Peyer's patch (tissue), 4 donors: Measurements from ENCODE around the gene SERPINA3. TPM values are rescaled to one million over a fixed set of nuclear protein-coding genes. Genes with fewer than 3 reads are reported as not detected.

Experiments used
- DNase-seq, 3 donors: peaks; one replicate each; pipeline ENCODE4 v3.0.0-alpha.2; 2017 to 2019
- H3K27ac ChIP-seq, 4 donors: fragments of 200-600 bp; sonication (generic); one replicate each; pipeline ENCODE4 v1.5.1; 2016 to 2019
- H3K27me3 ChIP-seq, 2 donors: fragments of 200-600 bp; sonication (generic); one replicate each; pipeline ENCODE4 v1.5.1; 2019
- H3K36me3 ChIP-seq, 3 donors: fragments of 200-600 bp; sonication (generic); one replicate each; pipeline ENCODE4 v1.5.1; 2016 to 2019
- H3K4me1 ChIP-seq, 4 donors: fragments of 200-600 bp; sonication (generic); one replicate each; pipeline ENCODE4 v1.5.1; 2016 to 2019
- H3K4me3 ChIP-seq, 4 donors: fragments of 200-600 bp; sonication (generic); 1 replicate in 3 of 4; 2 replicates in 1 of 4; pipeline ENCODE4 v1.5.1; 2016 to 2019; ENCODE audit warnings: mild to moderate bottlenecking in 1 of 4
- H3K9me3 ChIP-seq, 4 donors: fragments of 200-600 bp; sonication (generic); one replicate each; pipeline ENCODE4 v1.5.1; 2016 to 2019; ENCODE audit warnings: mild to moderate bottlenecking in 1 of 4
- POLR2A ChIP-seq, 2 donors: fragments of 450-650 bp; IDR thresholded peaks; one replicate each; pipeline ENCODE4 v1.5.1; 2017; ENCODE audit warnings: antibody characterized with exemption in 2 of 2, mild to moderate bottlenecking in 2 of 2, moderate library complexity in 2 of 2
- total RNA-seq, 4 donors: library from RNA; depleted of rRNA; stranded (reverse); fragments of >200 nt; gene quantifications; one replicate each; pipeline ENCODE4 v1.1.0, GENCODE V29; 2016
- TF ChIP-seq, protein P1 (sequence below), 6 experiments: fragments of 450-650 bp in 4 of 6; fragments of 200-600 bp in 2 of 6; sonication (generic) in 1 of 6; IDR thresholded peaks; one replicate each; pipeline ENCODE4 v1.5.1; 2017 to 2019; ENCODE audit warnings: antibody characterized with exemption in 6 of 6, mild to moderate bottlenecking in 3 of 6, moderate library complexity in 1 of 6

The SERPINA3 gene
- total RNA-seq, 4 donors from 2014 or later: 25.9 to 61.8 (median 34.5) TPM

DNA sequence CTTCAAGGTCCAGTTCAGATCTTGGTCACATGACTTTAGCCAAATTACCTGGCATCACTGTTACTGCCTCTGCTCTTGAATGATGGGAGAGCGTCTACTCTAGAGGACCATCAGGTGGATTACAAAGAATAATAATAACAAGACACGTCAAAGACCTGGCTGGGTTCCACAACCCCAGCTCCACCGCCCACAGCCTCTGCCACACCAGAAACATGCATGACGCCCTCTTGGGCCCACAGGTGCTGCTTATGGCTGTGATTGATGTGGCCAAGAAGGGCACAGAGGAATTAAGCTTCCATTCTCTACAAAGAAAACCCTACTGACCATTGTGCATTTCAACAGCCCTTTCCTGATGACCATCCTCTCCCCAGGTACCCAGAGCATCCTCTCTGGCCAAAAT, 18.2 kb downstream of the SERPINA3 start:
- DNase-seq: no peak
- Histone ChIP-seq H3K9me3 (no peaks in the 10 kb centered on the region), H3K4me1 (no peaks in the 10 kb centered on the region), H3K4me3 (no peak overlapping the region), H3K27ac (no peak overlapping the region), H3K36me3 (no peaks in the 10 kb centered on the region), H3K27me3 (no peaks in the 10 kb centered on the region)
- TF ChIP-seq POLR2A (IDR thresholded peaks at IDR 0.05): no peak
- TF ChIP-seq, protein P1, sequence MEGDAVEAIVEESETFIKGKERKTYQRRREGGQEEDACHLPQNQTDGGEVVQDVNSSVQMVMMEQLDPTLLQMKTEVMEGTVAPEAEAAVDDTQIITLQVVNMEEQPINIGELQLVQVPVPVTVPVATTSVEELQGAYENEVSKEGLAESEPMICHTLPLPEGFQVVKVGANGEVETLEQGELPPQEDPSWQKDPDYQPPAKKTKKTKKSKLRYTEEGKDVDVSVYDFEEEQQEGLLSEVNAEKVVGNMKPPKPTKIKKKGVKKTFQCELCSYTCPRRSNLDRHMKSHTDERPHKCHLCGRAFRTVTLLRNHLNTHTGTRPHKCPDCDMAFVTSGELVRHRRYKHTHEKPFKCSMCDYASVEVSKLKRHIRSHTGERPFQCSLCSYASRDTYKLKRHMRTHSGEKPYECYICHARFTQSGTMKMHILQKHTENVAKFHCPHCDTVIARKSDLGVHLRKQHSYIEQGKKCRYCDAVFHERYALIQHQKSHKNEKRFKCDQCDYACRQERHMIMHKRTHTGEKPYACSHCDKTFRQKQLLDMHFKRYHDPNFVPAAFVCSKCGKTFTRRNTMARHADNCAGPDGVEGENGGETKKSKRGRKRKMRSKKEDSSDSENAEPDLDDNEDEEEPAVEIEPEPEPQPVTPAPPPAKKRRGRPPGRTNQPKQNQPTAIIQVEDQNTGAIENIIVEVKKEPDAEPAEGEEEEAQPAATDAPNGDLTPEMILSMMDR (IDR thresholded peaks at IDR 0.05): no peak

GRCh38 chr14:94631050-94631449, 18.9 kb downstream of the SERPINA3 start:
- TF ChIP-seq, protein P1 (IDR thresholded peaks at IDR 0.05): no peak
- TF ChIP-seq POLR2A (IDR thresholded peaks at IDR 0.05): no peak

GRCh38 chr14:94631536-94632304, 19.5 kb downstream of the SERPINA3 start:
- DNase-seq: no peak
- no peaks in the 10 kb centered on the region for H3K36me3 ChIP-seq
- no peak overlapping the region for H3K27ac ChIP-seq
- H3K4me1 ChIP-seq: no peaks in the 10 kb centered on the region
- no peak overlapping the region for H3K4me3 ChIP-seq
- no peak for TF ChIP-seq POLR2A (IDR thresholded peaks at IDR 0.05)
- TF ChIP-seq, protein P1 (IDR thresholded peaks at IDR 0.05): no peak
- no peaks in the 10 kb centered on the region for H3K9me3 ChIP-seq
- H3K27me3 ChIP-seq: no peaks in the 10 kb centered on the region

More at GRCh38 chr14:94631050-94631449, 18.9 kb downstream of the SERPINA3 start:
- Histone ChIP-seq H3K36me3 (no peaks in the 10 kb centered on the region), H3K27me3 (no peaks in the 10 kb centered on the region), H3K9me3 (no peaks in the 10 kb centered on the region), H3K27ac (no peak overlapping the region), H3K4me3 (no peak overlapping the region), H3K4me1 (no peaks in the 10 kb centered on the region)
- no peak for DNase-seq

- no peaks in the 10 kb centered on the region for H3K4me1 ChIP-seq
- H3K36me3 ChIP-seq: no peaks in the 10 kb centered on the region
Observed at GRCh38 chr14:94632305-94632590, 20.1 kb downstream of the SERPINA3 start.

DNA sequence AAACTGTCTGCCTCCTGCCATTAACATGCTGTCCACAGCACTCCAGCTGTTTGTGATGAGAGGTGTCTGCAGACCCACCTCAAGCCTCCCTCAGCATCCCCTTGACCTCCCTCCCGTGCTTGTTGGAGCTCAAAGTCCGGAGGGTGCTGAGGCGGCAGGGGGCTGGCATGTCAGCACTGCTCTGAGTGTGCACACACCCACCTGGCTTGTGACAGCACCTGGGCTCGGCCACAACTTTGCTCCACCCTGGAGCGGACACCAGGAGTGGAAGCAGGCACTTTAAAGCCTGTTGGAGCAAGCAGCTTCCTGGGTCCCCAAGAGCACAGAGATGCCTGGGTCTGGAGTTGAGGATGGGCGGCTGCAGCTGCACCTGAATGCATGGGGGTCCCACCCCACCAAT, 20.9 kb downstream of the SERPINA3 start:
- Histone ChIP-seq H3K4me3 (no peak overlapping the region), H3K27me3 (no peaks in the 10 kb centered on the region), H3K4me1 (no peaks in the 10 kb centered on the region), H3K27ac (no peak overlapping the region), H3K36me3 (no peaks in the 10 kb centered on the region), H3K9me3 (no peaks in the 10 kb centered on the region)
- DNase-seq: no peak
- TF ChIP-seq, protein P1 (IDR thresholded peaks at IDR 0.05): no peak
- TF ChIP-seq POLR2A (IDR thresholded peaks at IDR 0.05): no peak

More at GRCh38 chr14:94632305-94632590, 20.1 kb downstream of the SERPINA3 start:
- Histone ChIP-seq H3K9me3 (no peaks in the 10 kb centered on the region), H3K27me3 (no peaks in the 10 kb centered on the region), H3K27ac (no peak overlapping the region), H3K4me3 (no peak overlapping the region)
- no peak for TF ChIP-seq POLR2A (IDR thresholded peaks at IDR 0.05)
- TF ChIP-seq, protein P1 (IDR thresholded peaks at IDR 0.05): no peak
- no peak for DNase-seq
